Lower leg skin (tissue), 4 donors: ENCODE results near the gene NSUN7. TPM values are rescaled to one million over a fixed set of nuclear protein-coding genes. Genes with fewer than 3 reads are reported as not detected.

ENCODE experiments used
- DNase-seq, 2 donors: peaks; one replicate each; pipeline ENCODE4 v3.0.0-alpha.2; 2019; ENCODE audit warnings: low spot score in 2 of 2
- H3K4me3 ChIP-seq: fragments of 200-600 bp; sonication (generic); 2 replicates; pipeline ENCODE4 v1.5.1; 2017; ENCODE audit warnings: mild to moderate bottlenecking, low read depth; ENCODE audit not compliant: poor library complexity, severe bottlenecking
- POLR2A ChIP-seq, 2 donors: fragments of 450-650 bp; IDR thresholded peaks; one replicate each; pipeline ENCODE4 v1.6.1; 2016 to 2017; ENCODE audit warnings: antibody characterized with exemption in 2 of 2, mild to moderate bottlenecking in 1 of 2, moderate library complexity in 1 of 2
- WGBS, 2 donors: methylation state at CpG; one replicate each; pipeline ENCODE4 v1.1.5; 2018; 5-methylcytosine and 5-hydroxymethylcytosine counted together
- intact Hi-C: fragments of 100-400 bp; cut with DNase I; formaldehyde crosslinking; loops from one replicate; pipeline ENCODE4 v1.15.0; 2023; ENCODE audit warnings: low total_unique reads
- total RNA-seq, 4 donors: library from RNA; depleted of rRNA; stranded (reverse); fragments of >200 nt; gene quantifications; one replicate each; pipeline ENCODE4 v1.1.0, GENCODE V29; 2016
- TF ChIP-seq, protein P1 (sequence below), 3 donors: fragments of 450-650 bp; IDR thresholded peaks; one replicate each; pipeline ENCODE4 v1.5.1; 2016; ENCODE audit warnings: antibody characterized with exemption in 3 of 3, mild to moderate bottlenecking in 3 of 3, moderate library complexity in 2 of 3

The NSUN7 gene
- total RNA-seq, 4 donors from 2014 or later: 1.7 to 4.9 (median 3.3) TPM

DNA sequence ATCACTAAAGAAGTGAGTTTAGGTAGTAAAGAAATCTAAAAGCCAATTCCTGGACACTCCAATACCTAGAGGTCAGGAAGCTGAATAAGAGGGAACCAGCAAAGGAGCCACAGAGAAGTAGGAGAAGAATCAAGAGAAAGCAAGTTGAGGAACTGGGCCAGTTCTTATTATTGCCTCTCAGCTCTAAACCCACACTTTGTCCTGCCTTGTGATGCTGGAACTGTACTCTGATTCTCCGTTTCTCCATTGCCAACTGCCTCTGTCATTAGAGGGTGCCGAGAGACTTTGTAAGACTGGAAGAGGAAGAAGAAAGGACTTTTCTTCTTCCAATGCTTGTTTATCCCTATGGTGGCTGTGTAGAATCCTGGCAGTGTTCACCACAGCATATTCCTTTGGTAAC lies 38.6 kb downstream of the NSUN7 start:
- no peak overlapping the region for H3K4me3 ChIP-seq
- no peak for DNase-seq
- intact Hi-C loops: no loop called here
- TF ChIP-seq, protein P1, sequence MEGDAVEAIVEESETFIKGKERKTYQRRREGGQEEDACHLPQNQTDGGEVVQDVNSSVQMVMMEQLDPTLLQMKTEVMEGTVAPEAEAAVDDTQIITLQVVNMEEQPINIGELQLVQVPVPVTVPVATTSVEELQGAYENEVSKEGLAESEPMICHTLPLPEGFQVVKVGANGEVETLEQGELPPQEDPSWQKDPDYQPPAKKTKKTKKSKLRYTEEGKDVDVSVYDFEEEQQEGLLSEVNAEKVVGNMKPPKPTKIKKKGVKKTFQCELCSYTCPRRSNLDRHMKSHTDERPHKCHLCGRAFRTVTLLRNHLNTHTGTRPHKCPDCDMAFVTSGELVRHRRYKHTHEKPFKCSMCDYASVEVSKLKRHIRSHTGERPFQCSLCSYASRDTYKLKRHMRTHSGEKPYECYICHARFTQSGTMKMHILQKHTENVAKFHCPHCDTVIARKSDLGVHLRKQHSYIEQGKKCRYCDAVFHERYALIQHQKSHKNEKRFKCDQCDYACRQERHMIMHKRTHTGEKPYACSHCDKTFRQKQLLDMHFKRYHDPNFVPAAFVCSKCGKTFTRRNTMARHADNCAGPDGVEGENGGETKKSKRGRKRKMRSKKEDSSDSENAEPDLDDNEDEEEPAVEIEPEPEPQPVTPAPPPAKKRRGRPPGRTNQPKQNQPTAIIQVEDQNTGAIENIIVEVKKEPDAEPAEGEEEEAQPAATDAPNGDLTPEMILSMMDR (IDR thresholded peaks at IDR 0.05): no peak
- no peak for TF ChIP-seq POLR2A (IDR thresholded peaks at IDR 0.05)
- WGBS, 2 donors: 64 to 68% methylated on average over 2 of the region's 2 CpGs

DNA sequence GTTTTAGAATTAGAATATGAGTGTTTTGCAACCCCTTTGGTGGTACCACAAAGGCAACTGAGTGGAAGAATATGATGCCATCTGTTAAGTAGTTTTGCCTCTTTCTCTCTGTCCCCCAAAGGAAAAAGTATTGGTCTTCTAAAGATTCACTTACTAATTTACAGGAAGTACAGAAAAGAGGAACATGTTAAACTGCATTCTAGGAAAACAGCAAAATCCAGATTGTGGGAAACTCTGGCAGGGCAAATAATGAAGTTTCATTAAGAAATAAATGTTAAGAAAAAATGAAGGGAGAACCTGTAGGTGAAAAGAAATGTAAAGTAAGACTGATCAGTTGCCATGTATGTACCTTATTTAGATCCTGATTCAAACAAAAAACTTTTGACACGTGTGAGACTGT lies 39.3 kb downstream of the NSUN7 start:
- intact Hi-C loops: no loop called here
- TF ChIP-seq, protein P1 (IDR thresholded peaks at IDR 0.05): no peak
- TF ChIP-seq POLR2A (IDR thresholded peaks at IDR 0.05): no peak
- WGBS, 2 donors: 66 to 75% methylated on average over 1 of the region's 1 CpG
- no peak overlapping the region for H3K4me3 ChIP-seq
- no peak for DNase-seq

DNA sequence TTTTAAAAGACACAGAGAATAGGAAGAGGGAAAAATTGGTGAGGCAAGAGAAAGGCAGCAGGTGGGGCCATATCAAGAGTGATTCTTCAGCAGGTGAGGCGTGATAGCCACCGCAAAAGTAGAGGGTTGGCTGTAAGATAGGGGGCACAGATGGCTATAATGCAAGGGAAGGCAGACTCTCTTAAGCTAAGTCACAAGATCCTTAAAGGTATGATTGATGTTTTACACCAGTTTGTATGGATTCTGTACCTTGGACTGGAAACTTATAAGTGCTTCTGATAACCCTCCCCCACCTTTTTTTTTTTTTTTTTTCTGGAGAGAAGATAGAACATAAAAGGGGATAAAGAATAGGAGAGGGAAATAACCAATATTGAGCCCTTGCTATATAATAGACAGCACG lies 40.0 kb downstream of the NSUN7 start:
- TF ChIP-seq, protein P1 (IDR thresholded peaks at IDR 0.05): no peak
- no peak for TF ChIP-seq POLR2A (IDR thresholded peaks at IDR 0.05)
- no peak overlapping the region for H3K4me3 ChIP-seq
- 93 to 99% methylated on average over 3 of the region's 3 CpGs for WGBS, 2 donors
- no peak for DNase-seq
- intact Hi-C loops: no loop called here

DNA sequence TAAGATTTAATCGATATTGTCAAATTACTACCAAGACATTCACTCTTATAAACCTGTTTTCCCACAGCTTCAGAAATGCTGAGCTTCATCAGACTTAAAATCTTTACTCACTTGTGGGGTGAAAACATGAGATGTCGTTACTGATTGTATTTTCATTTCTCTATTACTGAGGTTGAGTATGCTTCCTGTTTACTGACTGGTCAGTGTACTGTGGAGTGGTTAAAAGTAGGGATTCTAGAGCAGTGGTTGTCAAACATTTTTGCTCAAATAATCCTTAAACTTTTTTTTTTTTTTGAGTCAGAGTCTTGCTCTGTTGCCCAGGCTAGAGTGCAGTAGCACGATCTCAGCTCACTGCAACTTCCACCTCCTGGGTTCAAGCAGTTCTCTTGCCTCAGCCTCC lies 50.3 kb downstream of the NSUN7 start:
- intact Hi-C loops: no loop called here
- DNase-seq: no peak
- no peak overlapping the region for H3K4me3 ChIP-seq
- WGBS, 2 donors: 81 to 84% methylated on average over 3 of the region's 3 CpGs
- TF ChIP-seq, protein P1 (IDR thresholded peaks at IDR 0.05): no peak
- TF ChIP-seq POLR2A (IDR thresholded peaks at IDR 0.05): no peak

DNA sequence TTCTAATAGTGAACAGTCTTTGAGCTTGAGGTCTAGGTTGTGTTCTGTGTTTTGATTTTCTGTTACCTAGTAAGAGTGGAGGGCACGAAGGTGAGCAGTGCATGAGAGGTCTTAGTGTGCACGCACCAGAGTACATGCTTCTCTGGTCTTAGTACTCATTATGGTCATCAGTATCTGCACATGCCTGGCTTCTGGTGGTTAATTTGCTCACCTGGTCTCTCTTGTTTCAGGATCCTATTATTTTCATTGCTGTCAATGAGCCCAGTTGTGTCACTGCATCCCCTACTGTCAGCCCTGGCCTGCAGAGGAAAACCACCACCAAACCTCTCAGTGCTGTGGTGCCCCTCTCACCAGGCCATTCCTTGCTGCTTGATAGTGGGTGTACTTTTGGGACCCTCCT lies 54.8 kb downstream of the NSUN7 start:
- no peak for DNase-seq
- H3K4me3 ChIP-seq: no peak overlapping the region
- intact Hi-C loops: no loop called here
- TF ChIP-seq, protein P1 (IDR thresholded peaks at IDR 0.05): no peak
- no peak for TF ChIP-seq POLR2A (IDR thresholded peaks at IDR 0.05)
- whole genome bisulfite sequencing, 2 donors: 94 to 96% methylated on average over 2 of the region's 2 CpGs

DNA sequence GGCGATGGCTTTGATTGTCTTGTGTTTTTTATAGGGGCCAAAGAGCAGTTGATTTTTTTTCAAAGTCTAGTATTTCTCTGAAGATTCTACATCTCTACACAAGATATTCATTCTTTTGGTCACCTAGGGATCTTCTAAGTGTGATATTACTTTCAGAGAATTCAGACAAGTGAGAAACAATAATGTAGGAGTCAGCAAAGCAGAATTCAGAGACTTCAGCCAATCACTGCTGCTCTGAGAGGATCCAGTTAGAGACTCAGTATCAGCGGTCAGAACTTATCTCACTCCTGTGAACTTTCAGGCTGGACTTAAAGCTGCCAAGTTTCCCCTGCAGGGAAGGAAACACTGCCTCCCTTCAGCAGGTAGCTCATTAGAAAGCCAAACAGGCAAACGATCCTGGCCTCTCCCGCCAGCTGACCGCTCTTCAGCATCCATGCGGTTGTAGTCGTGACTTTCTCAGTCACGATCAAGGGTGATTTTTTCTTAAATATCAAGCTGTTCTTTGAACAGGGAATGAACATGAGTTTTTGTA lies 59.2 kb downstream of the NSUN7 start:
- 87% methylated on average over 8 of the region's 8 CpGs for whole genome bisulfite sequencing, 2 donors
- intact Hi-C loops: no loop called here
- no peak for TF ChIP-seq POLR2A (IDR thresholded peaks at IDR 0.05)
- TF ChIP-seq, protein P1 (IDR thresholded peaks at IDR 0.05): no peak

More for the DNA sequence above, 59.2 kb downstream of the NSUN7 start:
- no peak for DNase-seq
- no peak overlapping the region for H3K4me3 ChIP-seq
